ELR (cell line): Measurements from ENCODE around the gene KIAA1755.

Experiments
- DNase-seq: peaks from one replicate; pipeline ENCODE4 v3.0.0-alpha.2; 2015; ENCODE audit warnings: low read depth

Gene KIAA1755

GRCh38 chr20:38217791-38218565 is 42.6 kb downstream of the KIAA1755 start:
- peak; percentile 98 for DNase-seq

- DNase-seq = peak; percentile 33
Measured at GRCh38 chr20:38216746-38217595, 43.6 kb downstream of the KIAA1755 start.

DNA sequence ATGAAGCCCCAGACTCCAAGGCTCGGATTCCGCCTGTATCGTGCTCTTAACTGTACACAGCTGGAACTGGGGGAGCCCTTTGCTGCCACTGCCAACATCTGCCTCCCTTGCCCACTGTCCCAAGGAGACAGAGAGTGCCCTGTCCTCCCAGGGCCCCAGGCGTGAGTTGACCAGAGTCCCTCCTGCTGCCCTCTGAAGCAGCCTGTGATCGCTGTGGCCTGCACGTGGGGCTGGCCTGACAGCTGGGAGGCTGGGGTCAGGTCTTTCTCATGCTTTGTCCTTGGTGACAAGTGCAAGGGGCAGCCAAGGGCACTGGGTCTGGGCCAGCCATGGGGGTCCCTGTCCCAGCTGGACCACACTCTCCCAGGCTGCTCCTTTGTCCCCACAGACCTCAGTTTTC is 44.3 kb downstream of the KIAA1755 start:
- no peak for DNase-seq

- DNase-seq = no peak
Measured at GRCh38 chr20:38215194-38216182, 45.0 kb downstream of the KIAA1755 start.

DNA sequence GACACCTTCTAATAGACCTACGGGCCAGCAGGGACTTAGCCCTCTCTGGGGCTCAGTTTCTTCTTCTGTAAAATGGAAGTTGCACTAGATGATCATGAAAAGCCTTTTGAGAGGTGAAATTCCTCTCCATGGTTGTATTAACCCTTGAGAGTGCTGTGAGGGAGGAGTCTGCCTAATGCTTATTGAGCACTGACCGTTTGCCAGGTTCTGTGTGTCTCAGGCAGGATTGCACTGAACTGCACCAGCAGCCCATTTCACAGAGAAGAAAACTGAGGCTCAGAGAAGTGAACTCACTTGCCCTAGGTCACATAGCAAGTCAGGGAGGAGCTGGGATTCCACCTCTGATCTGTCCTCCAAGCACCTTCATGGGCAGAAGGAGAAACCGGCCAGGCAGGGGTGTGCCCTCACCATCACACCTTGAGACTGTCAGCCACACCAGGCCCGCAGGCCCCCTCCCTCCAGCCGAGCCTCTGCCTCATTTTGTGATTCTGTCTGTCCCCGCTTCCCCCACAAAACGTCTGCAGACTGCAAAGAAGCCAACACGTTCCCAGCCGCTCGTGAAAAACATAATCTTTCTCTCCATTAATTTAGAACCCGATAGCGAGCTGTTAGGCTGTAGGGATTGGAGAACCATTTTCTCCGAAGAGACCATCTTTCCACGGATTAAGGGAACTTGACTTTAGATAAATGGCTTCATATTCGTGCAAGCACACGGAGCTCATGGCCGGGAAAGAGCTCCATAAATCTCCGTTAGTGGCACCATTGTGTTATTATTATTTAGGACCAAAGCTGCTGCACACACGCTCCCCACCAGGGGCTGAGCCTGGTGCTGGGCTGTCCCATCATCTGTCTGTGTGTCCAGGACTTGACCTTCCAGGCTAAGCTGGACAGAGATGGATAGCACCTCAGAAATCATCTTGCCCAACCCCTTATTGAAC is 46.0 kb downstream of the KIAA1755 start:
- peak; percentile 49 for DNase-seq

DNA sequence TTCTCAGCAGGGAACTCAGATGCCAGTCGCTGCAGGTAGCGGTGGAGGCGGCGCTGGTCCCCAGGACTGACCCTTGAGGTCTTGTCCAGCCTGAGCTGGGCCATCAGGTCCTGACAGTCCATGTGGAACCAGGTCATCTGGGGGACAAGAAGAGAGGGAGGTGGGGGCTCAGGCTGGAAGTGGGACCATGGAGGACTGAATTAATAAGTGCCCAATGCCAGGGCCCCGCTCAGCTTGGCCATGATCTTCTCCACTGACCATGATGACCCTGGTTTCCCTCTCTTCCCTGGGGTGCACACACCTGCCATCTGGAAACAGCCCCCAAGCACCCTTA is 47.0 kb downstream of the KIAA1755 start:
- no peak for DNase-seq

DNA sequence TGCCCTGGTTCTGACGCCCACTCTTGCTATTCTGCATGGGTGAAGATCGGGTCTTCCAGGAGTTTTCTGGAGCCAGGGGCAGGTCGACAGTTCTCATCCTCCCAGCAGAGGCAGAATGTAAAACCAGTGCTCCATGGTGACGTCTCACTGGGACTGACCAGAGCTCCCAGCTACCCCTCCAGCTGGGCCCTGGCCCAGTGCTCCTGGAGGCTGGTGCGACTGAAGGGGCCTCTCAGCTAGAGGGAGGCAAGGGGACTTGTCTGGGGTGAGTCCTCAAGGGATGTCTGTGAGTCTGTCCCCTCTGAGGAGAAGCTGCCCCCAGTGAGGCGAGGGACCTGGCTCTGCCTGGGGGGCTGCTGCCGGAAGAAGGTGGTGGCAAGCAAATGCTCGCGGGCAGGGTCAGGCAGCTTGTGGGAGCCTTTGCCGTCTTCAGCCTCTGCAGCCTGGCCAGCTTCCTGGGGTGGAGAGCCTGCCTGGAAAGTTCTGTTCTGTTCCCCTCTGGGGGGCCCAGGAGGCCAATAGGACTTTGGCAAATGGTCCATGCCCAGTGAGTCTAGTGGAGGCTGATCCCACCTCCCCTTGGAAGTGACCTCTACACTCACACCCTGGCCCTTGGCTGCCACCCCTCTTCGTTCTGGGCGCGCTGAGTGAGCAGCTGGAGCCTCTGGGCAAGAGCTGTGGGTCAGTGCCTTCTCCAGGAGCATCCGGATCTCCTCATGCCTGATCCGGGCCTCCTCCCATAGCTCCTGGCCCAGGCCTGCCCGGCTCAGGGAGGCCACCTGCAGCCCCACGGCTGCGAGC is 47.5 kb downstream of the KIAA1755 start:
- DNase-seq = no peak

DNA sequence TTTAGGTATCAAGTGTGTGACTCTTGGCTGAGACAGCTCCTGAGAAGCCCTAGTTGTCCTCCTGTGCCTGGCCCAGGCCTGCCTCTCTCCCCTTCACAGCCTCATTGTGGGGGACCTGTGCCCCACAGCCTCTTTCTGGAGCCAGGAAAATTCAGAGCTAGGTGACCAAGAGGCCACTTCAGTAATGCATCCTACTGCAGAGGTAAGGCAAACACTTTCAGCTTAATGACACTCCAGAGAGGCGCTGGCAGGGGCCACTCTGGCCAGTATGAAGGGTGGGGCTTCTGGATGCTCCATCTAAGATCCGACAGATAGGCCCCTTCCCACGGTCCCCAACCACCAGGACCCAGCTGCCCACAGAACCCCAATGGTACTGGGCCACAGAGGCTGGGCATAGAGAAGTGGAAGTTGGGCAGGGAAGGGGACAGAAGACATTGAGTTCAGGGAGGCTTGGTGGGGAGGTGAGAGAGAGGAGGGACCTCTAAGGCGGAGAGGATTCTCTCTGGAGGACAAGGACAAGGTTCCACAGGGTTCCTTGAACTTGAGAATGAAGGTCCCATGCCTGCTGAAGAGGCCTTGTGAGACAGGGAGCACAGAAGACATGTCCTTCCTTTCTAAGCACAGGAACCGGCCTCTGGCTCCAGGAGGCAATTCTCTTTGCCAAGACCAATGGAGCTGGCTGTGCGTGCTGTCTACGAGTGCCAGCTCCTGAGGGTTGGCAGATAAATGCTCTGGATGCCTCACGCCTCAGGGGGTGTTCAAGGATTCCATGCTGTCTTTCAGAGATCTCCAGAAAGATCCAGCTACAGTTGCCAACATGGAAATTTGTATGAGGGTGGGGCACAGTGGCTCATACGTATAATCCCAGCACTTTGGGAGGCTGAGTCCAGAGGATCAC is 49.1 kb downstream of the KIAA1755 start:
- no peak for DNase-seq

- peak; percentile 65 for DNase-seq
Measured at GRCh38 chr20:38210741-38211140, 49.8 kb downstream of the KIAA1755 start.

GRCh38 chr20:38209736-38210405 is 50.7 kb downstream of the KIAA1755 start:
- DNase-seq = peak; percentile 68

GRCh38 chr20:38209054-38209675 is 51.4 kb downstream of the KIAA1755 start:
- no peak for DNase-seq

DNA sequence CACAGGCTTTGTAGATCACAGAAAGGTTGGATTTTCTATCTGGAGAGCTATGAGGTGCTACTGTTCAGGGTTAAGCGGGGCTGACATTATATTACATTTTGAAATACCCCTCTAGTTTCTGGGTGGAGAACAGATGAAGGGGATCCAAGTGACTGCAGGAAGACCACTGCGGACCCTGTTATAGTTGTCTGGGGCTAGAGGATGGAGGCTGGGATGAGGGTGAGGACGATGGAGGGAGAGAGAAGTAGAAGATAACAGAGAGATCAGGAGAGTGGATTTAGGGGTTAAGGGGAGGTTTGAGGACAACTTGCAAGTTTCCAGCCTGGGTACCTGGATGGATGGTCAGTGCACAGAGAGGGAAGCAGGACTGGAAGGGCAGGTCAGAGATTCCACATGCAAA is 52.0 kb downstream of the KIAA1755 start:
- DNase-seq = no peak

DNA sequence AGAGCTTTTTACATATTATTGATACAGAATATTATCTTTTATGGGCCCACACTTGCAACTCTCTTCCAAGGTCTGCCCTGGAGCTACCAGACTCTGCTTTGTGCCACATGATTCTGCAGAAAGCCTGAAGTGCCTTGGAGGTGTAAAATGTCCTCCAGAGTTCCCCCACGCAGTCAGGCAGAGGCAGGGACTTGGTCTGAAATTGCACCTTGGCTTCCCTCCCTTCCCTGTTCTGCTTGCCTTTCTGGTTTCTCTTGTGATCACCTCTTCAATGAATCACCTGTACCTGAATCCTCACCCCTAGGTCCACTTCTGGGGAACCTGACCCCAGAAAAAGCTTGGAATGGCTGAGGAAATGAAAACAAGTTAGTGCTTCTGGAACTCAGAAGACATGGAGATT is 52.4 kb downstream of the KIAA1755 start:
- no peak for DNase-seq

DNA sequence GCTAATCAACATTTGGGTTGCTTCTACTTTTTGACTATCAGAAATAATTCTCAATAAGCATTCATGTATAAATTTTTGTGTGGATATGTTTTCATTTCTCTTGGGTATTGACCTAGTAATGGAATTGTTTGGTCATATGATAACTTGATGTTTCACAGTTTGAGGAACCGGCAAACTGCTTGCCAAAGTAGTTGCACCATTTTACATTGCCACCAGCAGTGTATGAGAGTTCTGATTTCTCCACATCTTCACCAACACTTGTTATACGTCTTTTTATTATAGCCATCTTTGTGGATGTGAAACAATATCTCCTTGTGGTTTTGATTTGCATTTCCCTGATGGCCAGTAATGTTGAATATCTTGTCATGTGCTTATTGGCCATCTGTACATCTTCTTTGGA is 52.9 kb downstream of the KIAA1755 start:
- DNase-seq = no peak

DNA sequence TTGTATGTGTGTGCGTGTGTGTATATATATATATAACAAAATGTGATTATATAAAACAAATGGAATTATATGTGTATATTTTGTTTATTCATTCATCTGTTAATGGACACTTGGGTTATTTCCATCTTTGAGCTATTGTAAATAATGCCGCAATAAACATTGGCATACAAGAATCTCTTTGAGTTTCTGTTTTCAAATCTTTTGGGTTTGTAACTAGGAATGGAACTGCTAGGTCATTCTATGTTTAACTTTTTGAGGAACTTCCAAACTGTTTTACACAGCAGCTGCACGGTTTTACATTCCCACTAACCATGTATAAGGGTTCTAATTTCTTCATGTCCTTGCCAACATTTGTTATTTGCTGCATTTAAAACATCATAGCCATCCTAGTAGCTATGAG is 55.5 kb downstream of the KIAA1755 start:
- no peak for DNase-seq

DNA sequence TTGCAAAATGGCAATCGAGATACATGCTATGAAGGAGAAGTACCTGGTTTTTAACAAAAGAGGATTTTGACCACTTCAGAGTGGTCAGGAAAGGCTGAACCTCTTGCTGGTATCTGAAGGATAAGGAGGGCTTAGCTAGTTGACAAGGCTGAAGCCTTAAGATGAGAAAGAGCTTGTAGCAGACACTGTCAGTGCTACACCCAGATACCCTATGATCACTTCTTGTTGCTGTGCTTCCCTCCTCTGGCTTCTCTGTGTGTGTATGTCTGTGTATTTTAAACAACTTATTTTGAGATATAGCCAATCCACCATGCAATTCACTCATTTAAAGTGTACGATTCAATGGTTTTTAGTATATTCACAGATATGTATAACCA is 56.6 kb downstream of the KIAA1755 start:
- DNase-seq = no peak

GRCh38 chr20:38203337-38203980 is 57.1 kb downstream of the KIAA1755 start:
- DNase-seq = no peak

GRCh38 chr20:38202982-38203293 is 57.6 kb downstream of the KIAA1755 start:
- no peak for DNase-seq
